Glutamatergic neuron (in vitro differentiated cells): ENCODE results near the gene ZFAND3. TPM values are rescaled to one million over a fixed set of nuclear protein-coding genes. Genes with fewer than 3 reads are reported as not detected.

Experiments used
- DNase-seq: peaks from one replicate; pipeline ENCODE4 v3.0.0; 2022
- H3K27ac Mint-ChIP-seq: one replicate; pipeline ENCODE4 v1.8.0; 2020; ENCODE audit warnings: mild to moderate bottlenecking, mixed read lengths, inconsistent platforms; ENCODE audit not compliant: unreplicated experiment
- H3K27me3 Mint-ChIP-seq: one replicate; pipeline ENCODE4 v1.8.0; 2020; ENCODE audit warnings: mild to moderate bottlenecking, moderate library complexity, mixed read lengths, inconsistent platforms; ENCODE audit not compliant: unreplicated experiment
- H3K36me3 Mint-ChIP-seq: one replicate; pipeline ENCODE4 v1.8.0; 2020; ENCODE audit warnings: mild to moderate bottlenecking, mixed read lengths, inconsistent platforms; ENCODE audit not compliant: unreplicated experiment
- H3K4me1 Mint-ChIP-seq: one replicate; pipeline ENCODE4 v1.8.0; 2020; ENCODE audit warnings: mild to moderate bottlenecking, low read depth, mixed read lengths, inconsistent platforms; ENCODE audit not compliant: unreplicated experiment
- H3K4me3 Mint-ChIP-seq: one replicate; pipeline ENCODE4 v1.8.0; 2020; ENCODE audit warnings: mild to moderate bottlenecking, mixed read lengths, inconsistent platforms; ENCODE audit not compliant: unreplicated experiment
- H3K9me3 Mint-ChIP-seq: one replicate; pipeline ENCODE4 v1.8.0; 2020; ENCODE audit warnings: mild to moderate bottlenecking, moderate library complexity, mixed read lengths, inconsistent platforms; ENCODE audit not compliant: unreplicated experiment
- CTCF ChIP-seq: fragments of 200-600 bp; sonication (generic); IDR thresholded peaks from one replicate; pipeline ENCODE4 v1.5.0; 2021; ENCODE audit not compliant: partially characterized antibody, unreplicated experiment
- total RNA-seq: library from RNA; stranded (reverse); fragmentation: NEBNext Ultra II Directional; extraction: Animal tissue kit (Norgen Biotek cat#: 25700); gene quantifications from one replicate; pipeline ENCODE4 v1.2.1, GENCODE V29; 2021; ENCODE audit not compliant: unreplicated experiment

The ZFAND3 gene
- total RNA-seq, 1 donor from 2014 or later = 115 TPM

GRCh38 chr6:37940074-37940847, 120.7 kb downstream of the ZFAND3 start:
- H3K27ac Mint-ChIP-seq = no peak overlapping the region
- H3K36me3 Mint-ChIP-seq = no peaks in the 10 kb centered on the region
- H3K9me3 Mint-ChIP-seq = no peaks in the 10 kb centered on the region

DNA sequence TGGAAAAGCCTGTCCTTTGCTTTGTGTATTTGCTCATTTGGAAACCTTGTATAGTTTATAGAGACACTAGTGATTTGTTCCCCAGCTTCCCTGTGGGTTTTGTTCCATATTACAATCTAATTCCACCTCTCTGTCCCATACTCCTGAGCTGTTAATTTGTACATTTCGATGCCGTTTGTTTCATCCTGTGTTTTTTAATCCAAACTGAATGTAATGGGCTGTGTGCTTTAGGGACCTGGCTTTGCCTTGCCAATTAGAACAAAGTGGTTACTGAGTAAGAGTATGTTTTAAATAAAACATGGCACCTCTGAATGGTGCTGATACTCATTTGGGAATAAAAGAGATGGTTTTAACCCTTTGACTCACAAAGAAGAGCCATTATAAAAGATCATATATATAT, 122.3 kb downstream of the ZFAND3 start:
- no peak for TF ChIP-seq CTCF
- Mint-ChIP-seq H3K4me3 (no peak overlapping the region), H3K27ac (no peak overlapping the region), H3K36me3 (no peaks in the 10 kb centered on the region), H3K9me3 (no peaks in the 10 kb centered on the region), H3K27me3 (no peaks in the 10 kb centered on the region), H3K4me1 (peaks cover 19% of the 10 kb centered on the region)
- DNase-seq = no peak

More at GRCh38 chr6:37940074-37940847, 120.7 kb downstream of the ZFAND3 start:
- no peak for DNase-seq
- no peaks in the 10 kb centered on the region for H3K27me3 Mint-ChIP-seq
- peaks cover 15% of the 10 kb centered on the region for H3K4me1 Mint-ChIP-seq
- no peak for TF ChIP-seq CTCF
- no peak overlapping the region for H3K4me3 Mint-ChIP-seq

GRCh38 chr6:37942606-37943376, 123.3 kb downstream of the ZFAND3 start:
- DNase-seq = no peak
- no peak for TF ChIP-seq CTCF
- no peaks in the 10 kb centered on the region for H3K9me3 Mint-ChIP-seq
- H3K27me3 Mint-ChIP-seq = no peaks in the 10 kb centered on the region
- H3K4me1 Mint-ChIP-seq = peaks cover 16% of the 10 kb centered on the region
- H3K27ac Mint-ChIP-seq = no peak overlapping the region
- no peaks in the 10 kb centered on the region for H3K36me3 Mint-ChIP-seq
- no peak overlapping the region for H3K4me3 Mint-ChIP-seq

DNA sequence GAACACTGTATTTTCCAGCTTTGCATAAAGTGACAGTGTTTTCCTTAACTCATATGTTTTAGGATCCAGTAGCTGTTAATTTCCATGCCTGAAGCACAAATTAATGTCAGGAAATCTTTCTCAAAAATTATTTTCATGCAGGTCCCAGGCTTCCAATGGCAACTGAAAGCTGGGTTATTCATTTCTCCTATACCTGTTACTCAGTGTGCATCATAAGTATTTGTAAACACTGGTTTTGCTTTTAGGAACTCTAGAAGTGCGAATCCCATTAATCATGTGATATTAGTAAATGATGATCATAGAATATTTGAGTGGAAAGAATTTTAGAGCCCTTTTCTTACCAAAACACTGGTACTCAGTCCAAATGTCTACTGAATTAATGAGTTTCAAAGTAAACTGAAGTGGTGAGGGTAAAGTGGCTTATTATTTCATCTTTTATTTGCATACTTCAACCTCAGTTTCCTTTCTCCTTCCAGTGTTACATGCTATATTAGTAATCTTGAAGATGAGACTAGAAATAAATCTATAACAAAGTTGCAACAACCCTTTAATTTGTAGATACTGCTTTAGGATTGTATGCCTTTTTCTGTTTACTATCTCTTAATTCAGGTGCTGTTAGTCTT, 124.0 kb downstream of the ZFAND3 start:
- peaks cover 13% of the 10 kb centered on the region for H3K4me1 Mint-ChIP-seq
- no peak for TF ChIP-seq CTCF
- no peak for DNase-seq
- H3K36me3 Mint-ChIP-seq = no peaks in the 10 kb centered on the region
- H3K27ac Mint-ChIP-seq = no peak overlapping the region
- no peaks in the 10 kb centered on the region for H3K27me3 Mint-ChIP-seq
- no peaks in the 10 kb centered on the region for H3K9me3 Mint-ChIP-seq
- no peak overlapping the region for H3K4me3 Mint-ChIP-seq
